OCI-LY7 (cell line): ENCODE measurements around the gene NRP1. TPM values are rescaled to one million over a fixed set of nuclear protein-coding genes. Genes with fewer than 3 reads are reported as not detected.
A peak's percentile ranks its signal among the peaks of the same experiment; 100 is the strongest.

Experiments
- BruUV-seq: library from RNA; stranded (reverse); fragments of 400-500 nt; replicated peaks from 2 replicates; lab custom pipeline; 2021; lab: Mats Ljungman, UMichigan
- CTCF ChIA-PET: fragments of 300-600 bp; sonication (Branson Sonifier 250); formaldehyde crosslinking; loops from one replicate; lab custom pipeline; 2022; ENCODE audit warnings: antibody characterized with exemption; ENCODE audit not compliant: unreplicated experiment; lab: Charles Lee
- POLR2A ChIA-PET: fragments of 300-600 bp; sonication (Branson Sonifier 250); formaldehyde crosslinking; loops from one replicate; lab custom pipeline; 2022; ENCODE audit warnings: antibody characterized with exemption; lab: Charles Lee
- DNase-seq: peaks from one replicate; pipeline ENCODE4 v3.0.0-alpha.2; 2015; ENCODE audit warnings: low spot score
- H2AFZ ChIP-seq: fragments of 200-600 bp; sonication (generic), shearing (Covaris generic); 2 replicates; pipeline ENCODE4 v1.6.1; 2014; ENCODE audit warnings: mild to moderate bottlenecking, antibody characterized with exemption, low read length, moderate library complexity
- H3K27ac ChIP-seq: fragments of 200-600 bp; sonication (generic); 2 replicates; pipeline ENCODE4 v1.5.1; 2014; ENCODE audit warnings: mixed run types, low read depth, mild to moderate bottlenecking, moderate library complexity, low read length, inconsistent platforms; ENCODE audit not compliant: poor library complexity, severe bottlenecking
- H3K36me3 ChIP-seq: fragments of 200-600 bp; sonication (generic); 2 replicates; pipeline ENCODE4 v1.6.1; 2014; ENCODE audit warnings: mild to moderate bottlenecking, antibody characterized with exemption, low read length, moderate library complexity, mixed read lengths; ENCODE audit not compliant: insufficient read depth
- H3K4me1 ChIP-seq: fragments of 200-600 bp; sonication (generic); 2 replicates; pipeline ENCODE4 v1.5.1; 2014; ENCODE audit warnings: mild to moderate bottlenecking, low read length; ENCODE audit not compliant: insufficient read depth, poor library complexity, severe bottlenecking
- H3K4me2 ChIP-seq: fragments of 200-600 bp; sonication (generic); 2 replicates; pipeline ENCODE4 v1.6.1; 2014; ENCODE audit warnings: mild to moderate bottlenecking, low read length
- H3K4me3 ChIP-seq: fragments of 200-600 bp; sonication (generic); 2 replicates; pipeline ENCODE4 v1.5.1; 2014; ENCODE audit warnings: mild to moderate bottlenecking, low read depth, low read length; ENCODE audit not compliant: poor library complexity, severe bottlenecking
- H3K79me2 ChIP-seq: fragments of 200-600 bp; sonication (generic); 2 replicates; pipeline ENCODE4 v1.6.1; 2016; ENCODE audit warnings: low read depth, mild to moderate bottlenecking, low read length, moderate library complexity, mixed read lengths; ENCODE audit not compliant: insufficient read depth
- H3K9me2 ChIP-seq: fragments of 200-600 bp; sonication (generic); 2 replicates; pipeline ENCODE4 v1.6.1; 2016; ENCODE audit warnings: mild to moderate bottlenecking, low read length, mixed read lengths; ENCODE audit not compliant: insufficient read depth
- H3K9me3 ChIP-seq: fragments of 200-600 bp; sonication (generic); 2 replicates; pipeline ENCODE4 v1.6.1; 2014; ENCODE audit warnings: mild to moderate bottlenecking, mixed run types, low read length, mixed read lengths
- H4K20me1 ChIP-seq: fragments of 200-600 bp; sonication (generic); 2 replicates; pipeline ENCODE4 v1.6.1; 2014; ENCODE audit warnings: mild to moderate bottlenecking, antibody characterized with exemption, low read length, moderate library complexity, mixed read lengths; ENCODE audit not compliant: insufficient read depth
- CTCF ChIP-seq: fragments of 200-600 bp; sonication (generic); conservative IDR thresholded peaks from 2 replicates; pipeline ENCODE4 v1.5.1; 2014; ENCODE audit warnings: mild to moderate bottlenecking, antibody characterized with exemption, low read length, moderate library complexity, mixed read lengths
- EZH2phosphoT487 ChIP-seq: fragments of 200-600 bp; sonication (generic); IDR thresholded peaks from 2 replicates; pipeline ENCODE4 v1.6.1; 2018; ENCODE audit warnings: low read depth, borderline replicate concordance, mild to moderate bottlenecking, mixed run types, antibody characterized with exemption, low read length, moderate library complexity, mixed read lengths
- intact Hi-C: fragments of 100-400 bp; cut with micrococcal nuclease; formaldehyde crosslinking; loops from one replicate; pipeline ENCODE4 v1.10.0; 2022; ENCODE audit not compliant: unreplicated experiment
- total RNA-seq, 2 experiments: library from RNA; depleted of rRNA in 1 of 2; stranded (reverse); fragments of >200 nt in 1 of 2; shearing (Covaris generic) in 1 of 2; gene quantifications; 2 replicates each; pipeline ENCODE4 v1.2.3, GENCODE V29; 2014 to 2022

NRP1 gene
- total RNA-seq, 2 experiments from 2014 or later = not detected

- Histone ChIP-seq H3K4me1 (peaks cover 24% of the 10 kb centered on the region), H3K36me3 (no peaks in the 10 kb centered on the region), H3K9me2 (no peaks in the 10 kb centered on the region), H2AFZ (no peak overlapping the region), H3K4me2 (no peak overlapping the region), H3K4me3 (no peak overlapping the region), H3K27ac (no peak overlapping the region), H3K79me2 (no peaks in the 10 kb centered on the region), H3K9me3 (no peaks in the 10 kb centered on the region), H4K20me1 (no peaks in the 10 kb centered on the region)
- ChIA-PET CTCF (no interaction called here), POLR2A (interaction anchor here (1.0 kb wide), 1 partner anchor 10 kb away, joined by 3 read pairs; no protein-coding TSS in a partner anchor)
- DNase-seq = no peak
- TF ChIP-seq CTCF (no peak), EZH2phosphoT487 (no peak)
- no TSS peak for BruUV-seq
- intact Hi-C loops = no loop called here
Measured at GRCh38 chr10:33136781-33137180, 197.7 kb downstream of the NRP1 start.

GRCh38 chr10:33136271-33136670, 198.2 kb downstream of the NRP1 start:
- Histone ChIP-seq H4K20me1 (no peaks in the 10 kb centered on the region), H3K4me2 (no peak overlapping the region), H3K9me3 (no peaks in the 10 kb centered on the region), H2AFZ (no peak overlapping the region), H3K27ac (no peak overlapping the region), H3K36me3 (no peaks in the 10 kb centered on the region), H3K79me2 (no peaks in the 10 kb centered on the region), H3K4me1 (peaks cover 26% of the 10 kb centered on the region), H3K4me3 (no peak overlapping the region), H3K9me2 (no peaks in the 10 kb centered on the region)
- ChIA-PET POLR2A (interaction anchor here (0.7 to 1.0 kb wide), 2 partner anchors 11 to 32 kb away, joined by 3 to 5 read pairs; no protein-coding TSS in a partner anchor), CTCF (no interaction called here)
- no peak for DNase-seq
- no peak for TF ChIP-seq CTCF
- no peak for TF ChIP-seq EZH2phosphoT487
- no TSS peak for BruUV-seq
- intact Hi-C loops = no loop called here

GRCh38 chr10:33134011-33134751, 200.3 kb downstream of the NRP1 start:
- H3K79me2 ChIP-seq = no peaks in the 10 kb centered on the region
- H3K9me2 ChIP-seq = no peaks in the 10 kb centered on the region
- peaks cover 21% of the 10 kb centered on the region for H3K4me1 ChIP-seq
- no peaks in the 10 kb centered on the region for H4K20me1 ChIP-seq
- BruUV-seq = no TSS peak
- H2AFZ ChIP-seq = peak overlapping the region; percentile 19; the same call in 1 of the 2 replicates
- intact Hi-C loops = no loop called here
- POLR2A ChIA-PET = interaction anchor here (1.0 to 1.3 kb wide), 5 partner anchors 9 to 163 kb away, joined by 3 to 6 read pairs (median 4); no protein-coding TSS in a partner anchor
- CTCF ChIA-PET = no interaction called here
- H3K4me3 ChIP-seq = no peak overlapping the region
- TF ChIP-seq CTCF (no peak), EZH2phosphoT487 (no peak)
- H3K27ac ChIP-seq = no peak overlapping the region
- no peak for DNase-seq
- H3K4me2 ChIP-seq = no peak overlapping the region
- no peaks in the 10 kb centered on the region for H3K9me3 ChIP-seq
- no peaks in the 10 kb centered on the region for H3K36me3 ChIP-seq
